Measurements from ENCODE around the gene KIAA1210. TPM values are rescaled to one million over a fixed set of nuclear protein-coding genes. Genes with fewer than 3 reads are reported as not detected.

KIAA1210 gene
- total and polyA plus RNA-seq, 2 donors (not counting 1 experiment from before 2014, with no cell fraction given) = not detected

DNA sequence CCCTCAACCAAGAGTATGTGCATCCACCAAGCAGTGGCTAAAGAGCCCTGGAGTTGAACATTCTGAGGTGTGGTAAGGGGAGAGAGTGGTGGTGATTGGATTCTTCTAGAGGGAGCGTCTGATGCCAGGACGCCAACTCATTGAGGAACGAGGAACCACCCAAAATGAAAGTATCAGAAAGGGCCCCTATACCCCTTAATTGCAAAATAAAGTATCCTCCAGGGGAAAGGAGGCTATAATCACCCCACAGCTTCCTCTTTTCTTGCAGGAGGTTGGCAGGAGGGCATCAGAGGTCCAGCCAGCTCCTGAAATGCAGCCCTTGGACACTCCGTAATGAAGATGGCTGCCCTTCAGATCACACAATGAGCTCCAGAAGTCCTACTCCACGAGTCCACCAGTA, 5.3 kb upstream of the KIAA1210 start:
- DNase-seq (ENCODE audit: low read depth in 2 of 2) = no peak
- H3K27ac ChIP-seq (ENCODE audit: insufficient read depth, low read length) = no peak overlapping the region
- no peaks in the 10 kb centered on the region for H3K4me1 ChIP-seq (ENCODE audit: control insufficient read depth, extremely low read depth, insufficient read depth, low read length)
- H3K4me3 ChIP-seq (replicated peaks in 1 of 4; ENCODE audit: control extremely low read depth in 1 of 4, insufficient read depth in 1 of 4, low read depth in 3 of 4, low read length in 4 of 4) = no peak overlapping the region
- H3K36me3 ChIP-seq (ENCODE audit: control insufficient read depth, insufficient read depth, low read length) = no peaks in the 10 kb centered on the region
- no peaks in the 10 kb centered on the region for H3K9me3 ChIP-seq (ENCODE audit: control insufficient read depth, insufficient read depth, low read depth, low read length)
- H3K27me3 ChIP-seq (ENCODE audit: control insufficient read depth, insufficient read depth, low read length) = no peaks in the 10 kb centered on the region
- no peak overlapping the region for H3K9ac ChIP-seq (ENCODE audit: insufficient read depth, low read length)
- H3K4me2 ChIP-seq (ENCODE audit: extremely low read depth, insufficient read depth, low read length) = no peak overlapping the region
- TF ChIP-seq CTCF (conservative IDR thresholded peaks at IDR 0.05 in 1 of 2, IDR thresholded peaks at IDR 0.05 in 1 of 2; ENCODE audit: low read depth in 1 of 2, low read length in 2 of 2) (no peak), EZH2 (IDR thresholded peaks at IDR 0.05; ENCODE audit: low read length, missing control alignments) (no peak)
- H2AFZ ChIP-seq (ENCODE audit: low read length) = no peak overlapping the region
- peaks cover 2% of the 10 kb centered on the region for H4K20me1 ChIP-seq (ENCODE audit: control insufficient read depth, extremely low read depth, insufficient read depth, low read length)
- no peaks in the 10 kb centered on the region for H3K79me2 ChIP-seq (ENCODE audit: control insufficient read depth, insufficient read depth, low read length)

GRCh38 chrX:119132316-119132715, 4.7 kb upstream of the KIAA1210 start:
- Histone ChIP-seq H3K27ac (ENCODE audit: insufficient read depth, low read length) (no peak overlapping the region), H2AFZ (ENCODE audit: low read length) (no peak overlapping the region), H3K27me3 (ENCODE audit: control insufficient read depth, insufficient read depth, low read length) (no peaks in the 10 kb centered on the region), H3K79me2 (ENCODE audit: control insufficient read depth, insufficient read depth, low read length) (no peaks in the 10 kb centered on the region), H3K36me3 (ENCODE audit: control insufficient read depth, insufficient read depth, low read length) (no peaks in the 10 kb centered on the region), H3K4me2 (ENCODE audit: extremely low read depth, insufficient read depth, low read length) (no peak overlapping the region), H4K20me1 (ENCODE audit: control insufficient read depth, extremely low read depth, insufficient read depth, low read length) (peaks cover 2% of the 10 kb centered on the region), H3K4me3 (replicated peaks in 1 of 4; ENCODE audit: control extremely low read depth in 1 of 4, insufficient read depth in 1 of 4, low read depth in 3 of 4, low read length in 4 of 4) (no peak overlapping the region), H3K4me1 (ENCODE audit: control insufficient read depth, extremely low read depth, insufficient read depth, low read length) (no peaks in the 10 kb centered on the region), H3K9ac (ENCODE audit: insufficient read depth, low read length) (no peak overlapping the region), H3K9me3 (ENCODE audit: control insufficient read depth, insufficient read depth, low read depth, low read length) (no peaks in the 10 kb centered on the region)
- no peak for TF ChIP-seq CTCF (conservative IDR thresholded peaks at IDR 0.05 in 1 of 2, IDR thresholded peaks at IDR 0.05 in 1 of 2; ENCODE audit: low read depth in 1 of 2, low read length in 2 of 2)
- no peak for TF ChIP-seq EZH2 (IDR thresholded peaks at IDR 0.05; ENCODE audit: low read length, missing control alignments)
- DNase-seq (ENCODE audit: low read depth in 2 of 2) = no peak

DNA sequence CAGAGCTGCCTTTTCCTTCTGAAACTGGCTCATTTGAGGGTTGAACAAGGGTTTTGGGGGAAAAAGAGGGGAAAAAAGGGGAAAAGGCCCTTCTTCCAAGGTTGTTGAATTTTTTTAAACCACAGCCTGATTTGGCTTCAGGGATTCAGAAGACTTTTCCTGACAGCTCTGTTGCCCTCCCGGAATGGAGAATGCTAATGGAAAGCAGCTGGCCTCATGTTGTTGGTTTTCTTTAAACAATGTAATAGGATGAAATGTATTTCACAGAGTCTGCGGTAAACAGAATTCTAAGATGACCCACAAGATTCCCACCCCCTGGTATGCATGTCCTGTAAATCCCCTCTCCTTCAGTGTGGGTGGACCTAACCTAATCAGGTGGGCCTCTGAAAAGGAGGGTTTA, 3.3 kb upstream of the KIAA1210 start:
- Histone ChIP-seq H3K9ac (ENCODE audit: insufficient read depth, low read length) (no peak overlapping the region), H3K9me3 (ENCODE audit: control insufficient read depth, insufficient read depth, low read depth, low read length) (no peaks in the 10 kb centered on the region), H3K27ac (ENCODE audit: insufficient read depth, low read length) (no peak overlapping the region), H3K79me2 (ENCODE audit: control insufficient read depth, insufficient read depth, low read length) (no peaks in the 10 kb centered on the region), H4K20me1 (ENCODE audit: control insufficient read depth, extremely low read depth, insufficient read depth, low read length) (peaks cover 2% of the 10 kb centered on the region), H3K27me3 (ENCODE audit: control insufficient read depth, insufficient read depth, low read length) (no peaks in the 10 kb centered on the region), H3K4me1 (ENCODE audit: control insufficient read depth, extremely low read depth, insufficient read depth, low read length) (no peaks in the 10 kb centered on the region), H3K36me3 (ENCODE audit: control insufficient read depth, insufficient read depth, low read length) (no peaks in the 10 kb centered on the region), H2AFZ (ENCODE audit: low read length) (no peak overlapping the region), H3K4me3 (replicated peaks in 1 of 4; ENCODE audit: control extremely low read depth in 1 of 4, insufficient read depth in 1 of 4, low read depth in 3 of 4, low read length in 4 of 4) (no peak overlapping the region), H3K4me2 (ENCODE audit: extremely low read depth, insufficient read depth, low read length) (no peak overlapping the region)
- DNase-seq (ENCODE audit: low read depth in 2 of 2) = no peak
- TF ChIP-seq CTCF (conservative IDR thresholded peaks at IDR 0.05 in 1 of 2, IDR thresholded peaks at IDR 0.05 in 1 of 2; ENCODE audit: low read depth in 1 of 2, low read length in 2 of 2) = no peak
- TF ChIP-seq EZH2 (IDR thresholded peaks at IDR 0.05; ENCODE audit: low read length, missing control alignments) = no peak

All from fibroblast of lung (primary cell).